GM23338 (cell line): ENCODE measurements around the gene CDYL. TPM values are rescaled to one million over a fixed set of nuclear protein-coding genes. Genes with fewer than 3 reads are reported as not detected.

Experiments
- ATAC-seq: fragments of 200-7000 bp; cut with Tn5 transposase; 3 replicates; pipeline ENCODE4 v1.9.1; 2020
- DNase-seq: peaks from one replicate; pipeline ENCODE4 v3.0.0-alpha.2; 2015; ENCODE audit warnings: low spot score
- H2AFZ ChIP-seq: fragments of 200-600 bp; sonication (generic); 2 replicates; pipeline ENCODE4 v1.8.0; 2016; ENCODE audit warnings: antibody characterized with exemption, mild to moderate bottlenecking, moderate library complexity
- H3F3A ChIP-seq: fragments of 200-600 bp; sonication (generic); replicated peaks from 2 replicates; pipeline ENCODE4 v1.8.0; 2017; ENCODE audit warnings: antibody characterized with exemption, mixed run types, low read depth
- H3K27ac ChIP-seq: fragments of 200-600 bp; sonication (generic); 2 replicates; pipeline ENCODE4 v1.6.1; 2016; ENCODE audit warnings: low read depth
- H3K27me3 ChIP-seq: fragments of 200-600 bp; sonication (generic); 2 replicates; pipeline ENCODE4 v1.8.0; 2016; ENCODE audit warnings: mild to moderate bottlenecking, mixed run types, moderate library complexity; ENCODE audit not compliant: insufficient read depth
- H3K36me3 ChIP-seq: fragments of 200-600 bp; sonication (generic); 2 replicates; pipeline ENCODE4 v1.8.0; 2016; ENCODE audit warnings: mild to moderate bottlenecking; ENCODE audit not compliant: insufficient read depth
- H3K4me1 ChIP-seq: fragments of 200-600 bp; sonication (generic); 2 replicates; pipeline ENCODE4 v1.8.0; 2016; ENCODE audit warnings: mild to moderate bottlenecking, moderate library complexity; ENCODE audit not compliant: insufficient read depth
- H3K4me2 ChIP-seq: fragments of 200-600 bp; sonication (generic); 2 replicates; pipeline ENCODE4 v1.7.1; 2017; ENCODE audit warnings: mixed run types
- H3K4me3 ChIP-seq: fragments of 200-600 bp; sonication (generic); 2 replicates; pipeline ENCODE4 v1.6.1; 2016; ENCODE audit warnings: mixed run types
- H3K79me2 ChIP-seq: fragments of 200-600 bp; sonication (generic); replicated peaks from 2 replicates; pipeline ENCODE4 v1.8.0; 2017; ENCODE audit warnings: mild to moderate bottlenecking; ENCODE audit not compliant: insufficient read depth
- H3K9me2 ChIP-seq: fragments of 200-600 bp; sonication (generic); 2 replicates; pipeline ENCODE4 v1.8.0; 2017; ENCODE audit not compliant: insufficient read depth
- H4K20me1 ChIP-seq: fragments of 200-600 bp; sonication (generic); replicated peaks from 2 replicates; pipeline ENCODE4 v1.8.0; 2017; ENCODE audit warnings: mild to moderate bottlenecking; ENCODE audit not compliant: insufficient read depth
- H3K27ac Mint-ChIP-seq: 2 replicates; pipeline ENCODE4 v1.8.0; 2020; ENCODE audit warnings: inconsistent platforms, mild to moderate bottlenecking, moderate library complexity, mixed read lengths
- H3K27me3 Mint-ChIP-seq: 3 replicates; pipeline ENCODE4 v1.8.0; 2022; ENCODE audit warnings: low read depth, mild to moderate bottlenecking, moderate library complexity, mixed read lengths, inconsistent platforms; ENCODE audit not compliant: insufficient read depth, poor library complexity
- H3K36me3 Mint-ChIP-seq: 3 replicates; pipeline ENCODE4 v1.8.0; 2021; ENCODE audit warnings: low read depth, mild to moderate bottlenecking, inconsistent platforms, moderate library complexity, mixed read lengths
- H3K4me1 Mint-ChIP-seq: 3 replicates; pipeline ENCODE4 v1.8.0; 2020; ENCODE audit warnings: mild to moderate bottlenecking, inconsistent platforms, mixed read lengths
- H3K4me3 Mint-ChIP-seq: 3 replicates; pipeline ENCODE4 v1.8.0; 2021; ENCODE audit warnings: moderate library complexity, mild to moderate bottlenecking, inconsistent platforms, mixed read lengths
- H3K9me3 Mint-ChIP-seq: 3 replicates; pipeline ENCODE4 v1.8.0; 2020; ENCODE audit warnings: moderate library complexity, mild to moderate bottlenecking, inconsistent platforms, mixed read lengths
- CREB1 ChIP-seq: fragments of 250-450 bp; sonication (Bioruptor Pico); IDR thresholded peaks from 2 replicates; pipeline ENCODE4 v1.5.0; 2020; ENCODE audit warnings: low read depth, mild to moderate bottlenecking, moderate library complexity
- EZH2phosphoT487 ChIP-seq: fragments of 200-600 bp; sonication (generic); IDR thresholded peaks from one replicate; pipeline ENCODE4 v1.8.1; 2018; ENCODE audit warnings: antibody characterized with exemption; ENCODE audit not compliant: unreplicated experiment
- JUNB ChIP-seq: IDR thresholded peaks from one replicate; pipeline ENCODE4 v1.6.1; 2016; ENCODE audit warnings: antibody characterized with exemption; ENCODE audit not compliant: unreplicated experiment
- POLR2AphosphoS5 ChIP-seq: IDR thresholded peaks from 2 replicates; pipeline ENCODE4 v1.6.1; 2016; ENCODE audit warnings: antibody characterized with exemption, low read depth
- ZNF331 ChIP-seq: fragments of 250-450 bp; sonication (Bioruptor Pico); IDR thresholded peaks from 2 replicates; pipeline ENCODE4 v1.5.0; 2020; ENCODE audit warnings: low read depth, mild to moderate bottlenecking, moderate library complexity
- polyA plus RNA-seq: library from polyadenylated mRNA; unstranded; fragments of >200 nt; fragmentation: Nextera tagmentation; extraction: Ambion mirVana; gene quantifications from 2 replicates; pipeline ENCODE4 v1.2.1, GENCODE V29; 2016
- total RNA-seq: library from RNA; depleted of rRNA; stranded (reverse); fragments of >200 nt; shearing (Covaris generic); gene quantifications from 2 replicates; pipeline ENCODE4 v1.2.3, GENCODE V29; 2014
- TF ChIP-seq, protein P1 (sequence below): fragments of 250-450 bp; sonication (Bioruptor Pico); IDR thresholded peaks from 2 replicates; pipeline ENCODE4 v1.5.0; 2020; ENCODE audit warnings: mild to moderate bottlenecking, moderate library complexity
- TF ChIP-seq, protein P2 (sequence below): IDR thresholded peaks from 2 replicates; pipeline ENCODE4 v1.6.1; 2016; ENCODE audit warnings: antibody characterized with exemption
- TF ChIP-seq, protein P3 (sequence below): IDR thresholded peaks from one replicate; pipeline ENCODE4 v1.6.1; 2018; ENCODE audit warnings: antibody characterized with exemption; ENCODE audit not compliant: unreplicated experiment

Gene CDYL
- total and polyA plus RNA-seq, 2 experiments from 2014 or later, result 67.2 to 128 TPM

DNA sequence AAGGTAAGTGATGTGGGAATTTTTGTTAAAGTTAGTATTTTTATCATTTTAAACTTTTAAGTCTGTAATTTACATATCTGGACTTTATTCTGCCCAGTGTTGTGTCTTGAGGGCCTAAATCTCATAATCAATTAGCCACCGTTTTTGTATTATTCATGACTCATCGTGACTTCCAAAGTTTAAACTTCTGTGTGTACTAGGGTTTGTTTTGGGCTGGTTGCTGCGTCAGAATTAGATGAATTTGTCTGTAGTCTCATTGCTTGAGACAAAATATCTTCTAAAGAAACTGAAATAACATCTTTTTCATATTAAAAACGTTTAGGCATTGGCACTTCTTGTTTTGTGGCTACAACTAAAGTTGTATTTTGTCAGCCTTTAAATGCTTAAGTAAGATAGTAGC lies 41.3 kb downstream of the CDYL start:
- DNase-seq, result no peak
- H3K4me3 Mint-ChIP-seq, result no peak overlapping the region

DNA sequence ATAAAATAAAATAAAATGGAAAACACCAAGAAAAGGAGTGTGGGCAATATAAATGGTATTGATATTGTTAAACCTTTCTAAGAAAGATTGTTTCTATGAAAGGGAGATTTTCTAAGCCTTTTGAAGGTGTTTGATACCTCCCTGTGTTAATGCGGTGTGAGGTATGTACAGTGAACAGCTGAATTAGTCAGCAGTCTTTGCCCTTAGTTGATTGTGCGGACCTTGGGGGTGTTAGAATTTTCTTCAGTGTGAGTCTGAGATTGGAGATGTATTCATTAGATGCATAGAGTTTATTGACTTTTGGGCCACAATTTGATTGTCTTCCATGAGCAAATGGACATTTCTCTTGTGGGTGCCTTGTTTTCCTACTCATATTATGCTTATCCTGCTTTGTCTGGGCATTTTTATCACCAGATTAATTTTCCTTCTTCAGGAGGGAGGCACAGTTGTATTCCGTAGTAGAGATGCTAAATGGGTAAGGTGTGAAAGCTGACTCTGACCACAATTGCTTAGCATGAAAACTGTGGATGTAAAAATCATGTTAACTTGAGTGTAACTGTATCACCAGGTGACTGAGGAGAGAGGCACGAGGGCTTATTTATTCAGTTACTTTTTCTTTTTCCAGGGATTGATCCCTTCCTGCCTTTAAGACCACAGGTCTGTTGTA lies 42.2 kb downstream of the CDYL start:
- Histone ChIP-seq H3K4me3 (no peak overlapping the region), H3K27ac (no peak overlapping the region), H3F3A (no peaks in the 10 kb centered on the region), H3K4me1 (peaks cover 24% of the 10 kb centered on the region; the same call in 1 of the 2 replicates), H3K9me2 (no peaks in the 10 kb centered on the region), H3K27me3 (no peaks in the 10 kb centered on the region), H3K79me2 (peaks cover 100% of the 10 kb centered on the region), H4K20me1 (peaks cover 99% of the 10 kb centered on the region), H3K36me3 (no peaks in the 10 kb centered on the region), H3K4me2 (no peak overlapping the region), H2AFZ (no peak overlapping the region)
- H3K27ac Mint-ChIP-seq, result peak overlapping the region; percentile 16; the same call in 1 of the 2 replicates
- peaks cover 11% of the 10 kb centered on the region for H3K27me3 Mint-ChIP-seq
- ATAC-seq (no peak), DNase-seq (no peak)
- H3K4me3 Mint-ChIP-seq, result no peak overlapping the region
- no peaks in the 10 kb centered on the region for H3K9me3 Mint-ChIP-seq
- H3K36me3 Mint-ChIP-seq, result no peaks in the 10 kb centered on the region
- peaks cover 35% of the 10 kb centered on the region for H3K4me1 Mint-ChIP-seq
- TF ChIP-seq ZNF331, result no peak
- TF ChIP-seq CREB1 (CRISPR knock-in tag), result no peak
- TF ChIP-seq, protein P1, sequence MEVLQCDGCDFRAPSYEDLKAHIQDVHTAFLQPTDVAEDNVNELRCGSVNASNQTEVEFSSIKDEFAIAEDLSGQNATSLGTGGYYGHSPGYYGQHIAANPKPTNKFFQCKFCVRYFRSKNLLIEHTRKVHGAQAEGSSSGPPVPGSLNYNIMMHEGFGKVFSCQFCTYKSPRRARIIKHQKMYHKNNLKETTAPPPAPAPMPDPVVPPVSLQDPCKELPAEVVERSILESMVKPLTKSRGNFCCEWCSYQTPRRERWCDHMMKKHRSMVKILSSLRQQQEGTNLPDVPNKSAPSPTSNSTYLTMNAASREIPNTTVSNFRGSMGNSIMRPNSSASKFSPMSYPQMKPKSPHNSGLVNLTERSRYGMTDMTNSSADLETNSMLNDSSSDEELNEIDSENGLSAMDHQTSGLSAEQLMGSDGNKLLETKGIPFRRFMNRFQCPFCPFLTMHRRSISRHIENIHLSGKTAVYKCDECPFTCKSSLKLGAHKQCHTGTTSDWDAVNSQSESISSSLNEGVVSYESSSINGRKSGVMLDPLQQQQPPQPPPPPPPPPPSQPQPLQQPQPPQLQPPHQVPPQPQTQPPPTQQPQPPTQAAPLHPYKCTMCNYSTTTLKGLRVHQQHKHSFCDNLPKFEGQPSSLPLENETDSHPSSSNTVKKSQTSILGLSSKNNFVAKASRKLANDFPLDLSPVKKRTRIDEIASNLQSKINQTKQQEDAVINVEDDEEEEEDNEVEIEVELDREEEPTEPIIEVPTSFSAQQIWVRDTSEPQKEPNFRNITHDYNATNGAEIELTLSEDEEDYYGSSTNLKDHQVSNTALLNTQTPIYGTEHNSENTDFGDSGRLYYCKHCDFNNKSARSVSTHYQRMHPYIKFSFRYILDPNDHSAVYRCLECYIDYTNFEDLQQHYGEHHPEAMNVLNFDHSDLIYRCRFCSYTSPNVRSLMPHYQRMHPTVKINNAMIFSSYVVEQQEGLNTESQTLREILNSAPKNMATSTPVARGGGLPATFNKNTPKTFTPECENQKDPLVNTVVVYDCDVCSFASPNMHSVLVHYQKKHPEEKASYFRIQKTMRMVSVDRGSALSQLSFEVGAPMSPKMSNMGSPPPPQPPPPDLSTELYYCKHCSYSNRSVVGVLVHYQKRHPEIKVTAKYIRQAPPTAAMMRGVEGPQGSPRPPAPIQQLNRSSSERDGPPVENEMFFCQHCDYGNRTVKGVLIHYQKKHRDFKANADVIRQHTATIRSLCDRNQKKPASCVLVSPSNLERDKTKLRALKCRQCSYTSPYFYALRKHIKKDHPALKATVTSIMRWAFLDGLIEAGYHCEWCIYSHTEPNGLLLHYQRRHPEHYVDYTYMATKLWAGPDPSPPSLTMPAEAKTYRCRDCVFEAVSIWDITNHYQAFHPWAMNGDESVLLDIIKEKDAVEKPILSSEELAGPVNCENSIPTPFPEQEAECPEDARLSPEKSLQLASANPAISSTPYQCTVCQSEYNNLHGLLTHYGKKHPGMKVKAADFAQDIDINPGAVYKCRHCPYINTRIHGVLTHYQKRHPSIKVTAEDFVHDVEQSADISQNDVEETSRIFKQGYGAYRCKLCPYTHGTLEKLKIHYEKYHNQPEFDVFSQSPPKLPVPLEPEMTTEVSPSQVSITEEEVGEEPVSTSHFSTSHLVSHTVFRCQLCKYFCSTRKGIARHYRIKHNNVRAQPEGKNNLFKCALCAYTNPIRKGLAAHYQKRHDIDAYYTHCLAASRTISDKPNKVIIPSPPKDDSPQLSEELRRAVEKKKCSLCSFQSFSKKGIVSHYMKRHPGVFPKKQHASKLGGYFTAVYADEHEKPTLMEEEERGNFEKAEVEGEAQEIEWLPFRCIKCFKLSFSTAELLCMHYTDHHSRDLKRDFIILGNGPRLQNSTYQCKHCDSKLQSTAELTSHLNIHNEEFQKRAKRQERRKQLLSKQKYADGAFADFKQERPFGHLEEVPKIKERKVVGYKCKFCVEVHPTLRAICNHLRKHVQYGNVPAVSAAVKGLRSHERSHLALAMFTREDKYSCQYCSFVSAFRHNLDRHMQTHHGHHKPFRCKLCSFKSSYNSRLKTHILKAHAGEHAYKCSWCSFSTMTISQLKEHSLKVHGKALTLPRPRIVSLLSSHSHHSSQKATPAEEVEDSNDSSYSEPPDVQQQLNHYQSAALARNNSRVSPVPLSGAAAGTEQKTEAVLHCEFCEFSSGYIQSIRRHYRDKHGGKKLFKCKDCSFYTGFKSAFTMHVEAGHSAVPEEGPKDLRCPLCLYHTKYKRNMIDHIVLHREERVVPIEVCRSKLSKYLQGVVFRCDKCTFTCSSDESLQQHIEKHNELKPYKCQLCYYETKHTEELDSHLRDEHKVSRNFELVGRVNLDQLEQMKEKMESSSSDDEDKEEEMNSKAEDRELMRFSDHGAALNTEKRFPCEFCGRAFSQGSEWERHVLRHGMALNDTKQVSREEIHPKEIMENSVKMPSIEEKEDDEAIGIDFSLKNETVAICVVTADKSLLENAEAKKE (CRISPR knock-in tag), result no peak
- no peak for TF ChIP-seq JUNB
- TF ChIP-seq EZH2phosphoT487, result no peak

More for the DNA sequence above, 41.3 kb downstream of the CDYL start:
- no peaks in the 10 kb centered on the region for H3F3A ChIP-seq
- no peak overlapping the region for H3K27ac ChIP-seq
- no peak overlapping the region for H3K4me2 ChIP-seq
- H4K20me1 ChIP-seq, result peaks cover 99% of the 10 kb centered on the region
- H3K9me2 ChIP-seq, result no peaks in the 10 kb centered on the region
- Mint-ChIP-seq H3K36me3 (no peaks in the 10 kb centered on the region), H3K27me3 (peaks cover 12% of the 10 kb centered on the region), H3K27ac (no peak overlapping the region), H3K4me1 (peaks cover 37% of the 10 kb centered on the region), H3K9me3 (no peaks in the 10 kb centered on the region)
- ATAC-seq, result no peak
- H3K4me1 ChIP-seq, result peaks cover 24% of the 10 kb centered on the region; the same call in 1 of the 2 replicates
- H3K79me2 ChIP-seq, result peaks cover 100% of the 10 kb centered on the region
- H3K27me3 ChIP-seq, result no peaks in the 10 kb centered on the region
- H3K4me3 ChIP-seq, result no peak overlapping the region
- H2AFZ ChIP-seq, result no peak overlapping the region
- TF ChIP-seq, protein P2, sequence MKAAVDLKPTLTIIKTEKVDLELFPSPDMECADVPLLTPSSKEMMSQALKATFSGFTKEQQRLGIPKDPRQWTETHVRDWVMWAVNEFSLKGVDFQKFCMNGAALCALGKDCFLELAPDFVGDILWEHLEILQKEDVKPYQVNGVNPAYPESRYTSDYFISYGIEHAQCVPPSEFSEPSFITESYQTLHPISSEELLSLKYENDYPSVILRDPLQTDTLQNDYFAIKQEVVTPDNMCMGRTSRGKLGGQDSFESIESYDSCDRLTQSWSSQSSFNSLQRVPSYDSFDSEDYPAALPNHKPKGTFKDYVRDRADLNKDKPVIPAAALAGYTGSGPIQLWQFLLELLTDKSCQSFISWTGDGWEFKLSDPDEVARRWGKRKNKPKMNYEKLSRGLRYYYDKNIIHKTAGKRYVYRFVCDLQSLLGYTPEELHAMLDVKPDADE, result no peak
- TF ChIP-seq ZNF331 (no peak), POLR2AphosphoS5 (no peak), JUNB (no peak)
- TF ChIP-seq, protein P3, sequence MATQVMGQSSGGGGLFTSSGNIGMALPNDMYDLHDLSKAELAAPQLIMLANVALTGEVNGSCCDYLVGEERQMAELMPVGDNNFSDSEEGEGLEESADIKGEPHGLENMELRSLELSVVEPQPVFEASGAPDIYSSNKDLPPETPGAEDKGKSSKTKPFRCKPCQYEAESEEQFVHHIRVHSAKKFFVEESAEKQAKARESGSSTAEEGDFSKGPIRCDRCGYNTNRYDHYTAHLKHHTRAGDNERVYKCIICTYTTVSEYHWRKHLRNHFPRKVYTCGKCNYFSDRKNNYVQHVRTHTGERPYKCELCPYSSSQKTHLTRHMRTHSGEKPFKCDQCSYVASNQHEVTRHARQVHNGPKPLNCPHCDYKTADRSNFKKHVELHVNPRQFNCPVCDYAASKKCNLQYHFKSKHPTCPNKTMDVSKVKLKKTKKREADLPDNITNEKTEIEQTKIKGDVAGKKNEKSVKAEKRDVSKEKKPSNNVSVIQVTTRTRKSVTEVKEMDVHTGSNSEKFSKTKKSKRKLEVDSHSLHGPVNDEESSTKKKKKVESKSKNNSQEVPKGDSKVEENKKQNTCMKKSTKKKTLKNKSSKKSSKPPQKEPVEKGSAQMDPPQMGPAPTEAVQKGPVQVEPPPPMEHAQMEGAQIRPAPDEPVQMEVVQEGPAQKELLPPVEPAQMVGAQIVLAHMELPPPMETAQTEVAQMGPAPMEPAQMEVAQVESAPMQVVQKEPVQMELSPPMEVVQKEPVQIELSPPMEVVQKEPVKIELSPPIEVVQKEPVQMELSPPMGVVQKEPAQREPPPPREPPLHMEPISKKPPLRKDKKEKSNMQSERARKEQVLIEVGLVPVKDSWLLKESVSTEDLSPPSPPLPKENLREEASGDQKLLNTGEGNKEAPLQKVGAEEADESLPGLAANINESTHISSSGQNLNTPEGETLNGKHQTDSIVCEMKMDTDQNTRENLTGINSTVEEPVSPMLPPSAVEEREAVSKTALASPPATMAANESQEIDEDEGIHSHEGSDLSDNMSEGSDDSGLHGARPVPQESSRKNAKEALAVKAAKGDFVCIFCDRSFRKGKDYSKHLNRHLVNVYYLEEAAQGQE, result no peak
- no peaks in the 10 kb centered on the region for H3K36me3 ChIP-seq
